GM18508 (cell line): Measurements from ENCODE around the gene CTXN1.

Experiments
- ATAC-seq: cut with Tn5 transposase; IDR thresholded peaks from one replicate; pipeline ENCODE4 v1.9.1; 2021; ENCODE audit warnings: moderate number of reproducible peaks; ENCODE audit not compliant: insufficient read depth, unreplicated experiment

The CTXN1 gene

GRCh38 chr19:7883105-7883504 is 42.8 kb downstream of the CTXN1 start:
- ATAC-seq: no peak

GRCh38 chr19:7881910-7882309 is 44.0 kb downstream of the CTXN1 start:
- no peak for ATAC-seq

GRCh38 chr19:7879836-7880235 is 46.1 kb downstream of the CTXN1 start:
- no peak for ATAC-seq

GRCh38 chr19:7879111-7879807 is 46.7 kb downstream of the CTXN1 start:
- ATAC-seq: no peak

- ATAC-seq: no peak
These were observed 48.6 kb downstream of the CTXN1 start for GRCh38 chr19:7877249-7877836.

- ATAC-seq: no peak
These were observed 51.0 kb downstream of the CTXN1 start for GRCh38 chr19:7874897-7875273.
